RWPE2 (cell line): ENCODE measurements around the gene GAN.
A peak's percentile ranks its signal among the peaks of the same experiment; 100 is the strongest.

Source experiments
- ATAC-seq: fragments of 200-7000 bp; cut with Tn5 transposase; 3 replicates; pipeline ENCODE4 v1.9.1; 2021; ENCODE audit warnings: low read depth
- DNase-seq: peaks from one replicate; pipeline ENCODE4 v3.0.0-alpha.2; 2020; ENCODE audit warnings: low spot score
- H3K27ac ChIP-seq: fragments of 450-650 bp; 2 replicates; pipeline ENCODE4 v1.5.1; 2017; ENCODE audit warnings: mild to moderate bottlenecking; ENCODE audit not compliant: poor library complexity, severe bottlenecking
- H3K27me3 ChIP-seq: fragments of 250-450 bp; sonication (Bioruptor Pico); 2 replicates; pipeline ENCODE4 v1.5.1; 2021; ENCODE audit warnings: mild to moderate bottlenecking, moderate library complexity; ENCODE audit not compliant: insufficient read depth, poor library complexity, severe bottlenecking
- H3K36me3 ChIP-seq: fragments of 250-450 bp; sonication (Bioruptor Pico); 2 replicates; pipeline ENCODE4 v1.5.1; 2020; ENCODE audit warnings: low read depth, mild to moderate bottlenecking, moderate library complexity
- H3K4me1 ChIP-seq: fragments of 250-450 bp; sonication (Bioruptor Pico); 2 replicates; pipeline ENCODE4 v1.5.1; 2021; ENCODE audit warnings: mild to moderate bottlenecking, moderate library complexity; ENCODE audit not compliant: insufficient read depth, poor library complexity, severe bottlenecking
- H3K4me3 ChIP-seq: fragments of 250-450 bp; sonication (Bioruptor Pico); 2 replicates; pipeline ENCODE4 v1.5.1; 2021; ENCODE audit warnings: mild to moderate bottlenecking, moderate library complexity; ENCODE audit not compliant: severe bottlenecking
- H3K9me3 ChIP-seq: fragments of 250-450 bp; sonication (Bioruptor Pico); 2 replicates; pipeline ENCODE4 v1.5.1; 2021; ENCODE audit warnings: mild to moderate bottlenecking, moderate library complexity; ENCODE audit not compliant: severe bottlenecking
- CTCF ChIP-seq: fragments of 450-650 bp; IDR thresholded peaks from one replicate; pipeline ENCODE4 v1.5.1; 2017; ENCODE audit warnings: mild to moderate bottlenecking, moderate library complexity; ENCODE audit not compliant: poor library complexity, severe bottlenecking

The GAN gene

GRCh38 chr16:81321039-81321438 lies 6.3 kb downstream of the GAN start:
- Histone ChIP-seq H3K4me1 (peaks cover 26% of the 10 kb centered on the region), H3K36me3 (0 out of 2 replicates have a peak, but pooled peaks cover 4% of the 10 kb centered on the region), H3K9me3 (no peaks in the 10 kb centered on the region), H3K4me3 (no peak overlapping the region), H3K27me3 (no peaks in the 10 kb centered on the region), H3K27ac (no peak overlapping the region)
- no peak for TF ChIP-seq CTCF
- no peak for DNase-seq
- no peak for ATAC-seq

GRCh38 chr16:81321536-81321935 lies 6.8 kb downstream of the GAN start:
- H3K9me3 ChIP-seq = no peaks in the 10 kb centered on the region
- H3K4me1 ChIP-seq = peaks cover 26% of the 10 kb centered on the region
- TF ChIP-seq CTCF = no peak
- no peaks in the 10 kb centered on the region for H3K27me3 ChIP-seq
- H3K27ac ChIP-seq = no peak overlapping the region
- no peak for DNase-seq
- no peak overlapping the region for H3K4me3 ChIP-seq
- H3K36me3 ChIP-seq = 0 out of 2 replicates have a peak, but pooled peaks cover 4% of the 10 kb centered on the region
- ATAC-seq = no peak

- Histone ChIP-seq H3K27me3 (no peaks in the 10 kb centered on the region), H3K4me3 (no peak overlapping the region), H3K9me3 (no peaks in the 10 kb centered on the region), H3K36me3 (0 out of 2 replicates have a peak, but pooled peaks cover 4% of the 10 kb centered on the region), H3K4me1 (peaks cover 35% of the 10 kb centered on the region), H3K27ac (no peak overlapping the region)
- no peak for DNase-seq
- TF ChIP-seq CTCF = no peak
- peak; percentile 34; the same call in 1 of the 3 replicates for ATAC-seq
Measured at GRCh38 chr16:81324808-81325207, 10.0 kb downstream of the GAN start.

- Histone ChIP-seq H3K27ac (peak overlapping the region; percentile 63), H3K9me3 (no peaks in the 10 kb centered on the region), H3K4me1 (peaks cover 20% of the 10 kb centered on the region), H3K4me3 (no peak overlapping the region), H3K36me3 (0 out of 2 replicates have a peak, but pooled peaks cover 4% of the 10 kb centered on the region), H3K27me3 (no peaks in the 10 kb centered on the region)
- no peak for TF ChIP-seq CTCF
- ATAC-seq (no peak), DNase-seq (no peak)
Measured at GRCh38 chr16:81327011-81327410, 12.2 kb downstream of the GAN start.

GRCh38 chr16:81327447-81328196 lies 12.9 kb downstream of the GAN start:
- peak overlapping the region; percentile 63 for H3K27ac ChIP-seq
- no peaks in the 10 kb centered on the region for H3K27me3 ChIP-seq
- H3K4me1 ChIP-seq = peaks cover 20% of the 10 kb centered on the region
- ATAC-seq = peak; percentile 86
- no peaks in the 10 kb centered on the region for H3K36me3 ChIP-seq
- DNase-seq = no peak
- no peak overlapping the region for H3K4me3 ChIP-seq
- H3K9me3 ChIP-seq = no peaks in the 10 kb centered on the region
- no peak for TF ChIP-seq CTCF
